Measurements from ENCODE around the gene PATJ. TPM values are rescaled to one million over a fixed set of nuclear protein-coding genes. Genes with fewer than 3 reads are reported as not detected.

Gene PATJ
- total and polyA plus RNA-seq, 5 experiments from 2014 or later: 13.4 to 33.8 (median 17.5) TPM

DNA sequence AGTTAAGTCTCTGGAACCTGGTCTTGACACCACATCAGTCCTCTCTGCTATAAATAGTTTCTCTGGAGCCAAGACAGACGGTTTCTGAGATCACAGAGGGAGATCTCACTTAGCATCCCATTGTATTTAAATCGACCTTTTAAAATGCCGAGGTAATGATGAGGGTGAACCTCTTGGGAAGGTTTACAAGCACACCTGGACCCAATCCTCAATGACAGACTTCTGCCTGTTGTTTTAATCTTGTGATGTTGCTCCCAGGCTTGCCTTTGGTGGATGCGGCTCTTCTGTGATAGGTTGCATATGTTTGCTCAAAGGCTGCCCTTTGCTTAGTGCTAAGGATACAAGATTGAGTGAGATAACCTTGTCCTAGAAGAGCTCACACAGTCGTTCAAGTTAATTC is 347.7 kb downstream of the PATJ start:
- no peak overlapping the region for H3K4me3 Mint-ChIP-seq
- H3K27ac Mint-ChIP-seq: no peak overlapping the region
- peaks cover 9 to 63% (median 46%) of the 10 kb centered on the region in 3 donors for H3K36me3 Mint-ChIP-seq
- POLR2A ChIA-PET: no interaction called here
- no peaks in the 10 kb centered on the region for H3K27me3 Mint-ChIP-seq
- ATAC-seq: no peak
- no peaks in the 10 kb centered on the region for H3K9me3 Mint-ChIP-seq
- no peaks in the 10 kb centered on the region for H3K4me1 Mint-ChIP-seq
- DNase-seq: no peak

- Mint-ChIP-seq H3K4me3 (no peak overlapping the region), H3K9me3 (peaks cover 0 to under 1% (median 0%) of the 10 kb centered on the region in 9 donors), H3K27ac (no peak overlapping the region), H3K4me1 (no peaks in the 10 kb centered on the region), H3K27me3 (no peaks in the 10 kb centered on the region), H3K36me3 (peaks cover 14 to 58% (median 43%) of the 10 kb centered on the region in 3 donors)
- DNase-seq (no peak), ATAC-seq (no peak)
- POLR2A ChIA-PET: no interaction called here
Measured at GRCh38 chr1:62092110-62092509, 349.8 kb downstream of the PATJ start.

DNA sequence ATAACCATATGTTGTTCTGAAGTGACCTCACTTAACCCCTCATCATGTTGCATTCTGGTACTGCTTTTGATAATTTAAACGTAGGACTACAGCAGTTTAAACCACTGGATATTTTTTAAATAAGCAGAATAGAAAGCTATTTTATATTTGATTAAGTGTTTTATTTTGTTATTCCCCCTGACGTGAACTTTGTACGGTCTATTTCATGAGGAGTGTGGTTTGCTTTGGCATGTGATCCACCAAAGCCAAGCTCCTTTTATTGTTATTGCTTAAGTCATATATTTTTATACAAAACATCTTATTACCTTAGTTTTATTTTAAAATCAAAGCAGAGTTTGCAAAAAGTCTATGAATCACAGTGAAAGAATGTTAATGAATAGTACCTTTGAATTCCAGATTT is 351.0 kb downstream of the PATJ start:
- Mint-ChIP-seq H3K9me3 (peaks cover 0 to 5% (median 0%) of the 10 kb centered on the region in 9 donors), H3K4me3 (no peak overlapping the region), H3K36me3 (peaks cover 15 to 50% (median 42%) of the 10 kb centered on the region in 3 donors), H3K4me1 (no peaks in the 10 kb centered on the region), H3K27me3 (no peaks in the 10 kb centered on the region), H3K27ac (no peak overlapping the region)
- no peak for ATAC-seq
- no peak for DNase-seq
- POLR2A ChIA-PET: no interaction called here

- no peaks in the 10 kb centered on the region for H3K4me1 Mint-ChIP-seq
- H3K27ac Mint-ChIP-seq: no peak overlapping the region
- H3K4me3 Mint-ChIP-seq: no peak overlapping the region
- no peak for DNase-seq
- POLR2A ChIA-PET: no interaction called here
- ATAC-seq: no peak
- peaks cover 0 to 14% (median 3%) of the 10 kb centered on the region in 9 donors for H3K9me3 Mint-ChIP-seq
- peaks cover 25 to 50% (median 47%) of the 10 kb centered on the region in 3 donors for H3K36me3 Mint-ChIP-seq
- H3K27me3 Mint-ChIP-seq: no peaks in the 10 kb centered on the region
Measured at GRCh38 chr1:62097464-62097863, 355.2 kb downstream of the PATJ start.

DNA sequence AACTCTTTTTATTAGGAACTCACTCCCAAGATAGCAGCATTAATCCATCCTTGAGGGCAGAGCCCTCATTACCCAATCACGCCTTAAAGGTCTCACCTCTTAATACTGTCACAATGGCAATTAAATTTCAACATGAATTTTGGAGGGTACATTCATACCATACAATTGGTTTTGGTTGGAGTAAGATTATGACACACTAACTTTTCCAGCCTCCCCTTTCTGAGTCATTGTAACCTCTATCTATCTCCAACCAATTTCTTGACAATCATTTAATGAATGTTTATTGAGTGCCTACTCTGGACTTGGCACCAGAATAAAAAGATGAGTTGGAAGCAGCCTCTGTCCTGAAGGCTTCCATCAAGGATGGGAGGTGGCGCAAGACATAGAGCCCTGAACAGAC is 358.2 kb downstream of the PATJ start:
- ATAC-seq (no peak), DNase-seq (no peak)
- H3K27me3 Mint-ChIP-seq: no peaks in the 10 kb centered on the region
- peaks cover 0 to 14% (median 3%) of the 10 kb centered on the region in 9 donors for H3K9me3 Mint-ChIP-seq
- POLR2A ChIA-PET: no interaction called here
- H3K27ac Mint-ChIP-seq: no peak overlapping the region
- H3K36me3 Mint-ChIP-seq: peaks cover 25 to 42% (median 38%) of the 10 kb centered on the region in 3 donors
- H3K4me3 Mint-ChIP-seq: peak overlapping the region in 1 of 10 donors; percentile 43
- H3K4me1 Mint-ChIP-seq: no peaks in the 10 kb centered on the region

GRCh38 chr1:62103846-62104245 is 361.6 kb downstream of the PATJ start:
- Mint-ChIP-seq H3K27ac (no peak overlapping the region), H3K4me1 (no peaks in the 10 kb centered on the region), H3K36me3 (peaks cover 11 to 23% (median 21%) of the 10 kb centered on the region in 3 donors), H3K27me3 (no peaks in the 10 kb centered on the region), H3K4me3 (no peak overlapping the region), H3K9me3 (peaks cover 0 to 14% (median 0%) of the 10 kb centered on the region in 9 donors)
- POLR2A ChIA-PET: no interaction called here
- no peak for DNase-seq
- ATAC-seq: no peak

DNA sequence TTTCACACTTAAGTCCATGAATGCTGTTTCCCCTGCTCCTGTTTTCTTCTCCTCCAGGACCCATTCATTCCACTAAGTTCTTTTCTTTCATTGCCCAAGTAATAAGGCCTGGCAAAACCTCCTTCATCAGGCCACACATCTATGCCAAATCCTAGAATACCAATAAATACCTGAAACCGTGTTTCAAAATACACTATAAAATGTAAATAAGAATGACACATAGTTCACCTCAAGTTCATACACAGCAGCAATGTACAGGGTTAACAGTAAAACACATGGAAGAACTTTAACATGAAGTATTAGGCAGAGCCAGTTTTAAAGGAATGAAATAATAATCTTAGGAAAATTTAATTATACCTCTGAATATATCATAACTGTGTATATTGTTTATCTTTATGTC is 365.6 kb downstream of the PATJ start:
- Mint-ChIP-seq H3K9me3 (no peaks in the 10 kb centered on the region), H3K4me1 (no peaks in the 10 kb centered on the region), H3K27ac (peak overlapping the region in 1 of 10 donors; percentile 34), H3K4me3 (no peak overlapping the region), H3K27me3 (no peaks in the 10 kb centered on the region), H3K36me3 (peaks cover 0 to 21% (median 3%) of the 10 kb centered on the region in 3 donors)
- DNase-seq (no peak), ATAC-seq (no peak)
- POLR2A ChIA-PET: no interaction called here

- peaks cover 0 to 27% (median 11%) of the 10 kb centered on the region in 3 donors for H3K36me3 Mint-ChIP-seq
- POLR2A ChIA-PET: no interaction called here
- no peak overlapping the region for H3K27ac Mint-ChIP-seq
- H3K9me3 Mint-ChIP-seq: no peaks in the 10 kb centered on the region
- H3K27me3 Mint-ChIP-seq: no peaks in the 10 kb centered on the region
- DNase-seq (no peak), ATAC-seq (no peak)
- no peaks in the 10 kb centered on the region for H3K4me1 Mint-ChIP-seq
- H3K4me3 Mint-ChIP-seq: no peak overlapping the region
Measured at GRCh38 chr1:62109124-62109523, 366.8 kb downstream of the PATJ start.

DNA sequence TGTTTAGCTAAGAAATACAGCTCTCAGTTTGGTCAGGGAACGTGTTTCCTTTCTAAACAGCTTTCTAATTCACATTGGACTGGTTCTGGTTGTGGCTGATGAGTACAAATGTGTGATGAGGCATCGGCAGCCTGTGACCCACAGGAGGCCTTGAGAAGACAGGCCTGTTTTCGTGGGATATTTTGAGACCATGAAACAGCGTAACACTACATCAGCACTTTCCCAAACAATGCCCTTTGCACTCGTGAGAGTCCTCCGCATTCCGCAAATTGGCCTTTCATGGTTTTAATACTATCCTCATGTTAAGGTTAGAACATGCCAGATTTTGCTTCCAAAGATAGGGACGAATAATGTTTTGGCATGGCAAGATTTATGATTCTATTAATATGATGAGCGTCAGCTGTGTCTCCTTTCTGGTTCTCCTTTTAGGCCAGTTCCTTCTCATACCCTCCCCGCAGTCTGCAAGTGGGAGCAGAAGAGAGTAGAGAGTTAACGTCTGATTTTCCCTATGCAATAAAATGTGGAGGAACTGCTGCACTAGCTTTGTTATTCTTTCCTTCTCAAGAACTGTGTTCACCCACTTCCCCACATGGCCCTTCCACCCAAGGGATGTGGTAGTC is 368.0 kb downstream of the PATJ start:
- H3K9me3 Mint-ChIP-seq: no peaks in the 10 kb centered on the region
- no peak for ATAC-seq
- no peaks in the 10 kb centered on the region for H3K27me3 Mint-ChIP-seq
- POLR2A ChIA-PET: no interaction called here
- no peak for DNase-seq
- H3K4me1 Mint-ChIP-seq: no peaks in the 10 kb centered on the region
- peaks cover 0 to 33% (median 14%) of the 10 kb centered on the region in 3 donors for H3K36me3 Mint-ChIP-seq
- no peak overlapping the region for H3K4me3 Mint-ChIP-seq
- peak overlapping the region in 1 of 10 donors; percentile 65 for H3K27ac Mint-ChIP-seq

GRCh38 chr1:62111084-62111483 is 368.8 kb downstream of the PATJ start:
- Mint-ChIP-seq H3K27me3 (no peaks in the 10 kb centered on the region), H3K9me3 (no peaks in the 10 kb centered on the region), H3K4me1 (no peaks in the 10 kb centered on the region), H3K4me3 (no peak overlapping the region), H3K36me3 (peaks cover 2 to 34% (median 16%) of the 10 kb centered on the region in 3 donors), H3K27ac (peak overlapping the region in 1 of 10 donors; percentile 65)
- no peak for ATAC-seq
- no peak for DNase-seq
- POLR2A ChIA-PET: no interaction called here

DNA sequence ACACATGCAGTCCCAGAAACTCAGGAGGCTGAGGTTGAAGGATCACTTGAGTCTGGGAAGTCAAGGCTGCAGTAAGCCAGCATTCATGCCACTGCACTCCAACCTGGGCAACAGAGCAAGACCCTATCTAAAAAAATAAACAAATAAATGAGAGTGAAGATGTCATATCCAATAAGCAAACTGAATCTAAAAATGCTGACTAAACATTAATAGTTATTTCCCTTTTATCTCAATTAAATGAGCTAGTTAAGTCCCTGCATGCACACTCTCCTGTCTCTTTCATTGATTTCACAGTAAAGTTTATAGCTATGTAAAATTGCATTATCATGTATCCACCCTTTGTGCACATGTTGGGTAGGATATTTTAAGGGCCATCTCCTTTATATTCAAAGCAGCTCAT is 371.2 kb downstream of the PATJ start:
- Mint-ChIP-seq H3K4me1 (no peaks in the 10 kb centered on the region), H3K4me3 (no peak overlapping the region), H3K27ac (no peak overlapping the region), H3K9me3 (no peaks in the 10 kb centered on the region), H3K36me3 (peaks cover 15 to 53% (median 32%) of the 10 kb centered on the region in 3 donors), H3K27me3 (no peaks in the 10 kb centered on the region)
- POLR2A ChIA-PET: no interaction called here
- DNase-seq (no peak), ATAC-seq (no peak)

DNA sequence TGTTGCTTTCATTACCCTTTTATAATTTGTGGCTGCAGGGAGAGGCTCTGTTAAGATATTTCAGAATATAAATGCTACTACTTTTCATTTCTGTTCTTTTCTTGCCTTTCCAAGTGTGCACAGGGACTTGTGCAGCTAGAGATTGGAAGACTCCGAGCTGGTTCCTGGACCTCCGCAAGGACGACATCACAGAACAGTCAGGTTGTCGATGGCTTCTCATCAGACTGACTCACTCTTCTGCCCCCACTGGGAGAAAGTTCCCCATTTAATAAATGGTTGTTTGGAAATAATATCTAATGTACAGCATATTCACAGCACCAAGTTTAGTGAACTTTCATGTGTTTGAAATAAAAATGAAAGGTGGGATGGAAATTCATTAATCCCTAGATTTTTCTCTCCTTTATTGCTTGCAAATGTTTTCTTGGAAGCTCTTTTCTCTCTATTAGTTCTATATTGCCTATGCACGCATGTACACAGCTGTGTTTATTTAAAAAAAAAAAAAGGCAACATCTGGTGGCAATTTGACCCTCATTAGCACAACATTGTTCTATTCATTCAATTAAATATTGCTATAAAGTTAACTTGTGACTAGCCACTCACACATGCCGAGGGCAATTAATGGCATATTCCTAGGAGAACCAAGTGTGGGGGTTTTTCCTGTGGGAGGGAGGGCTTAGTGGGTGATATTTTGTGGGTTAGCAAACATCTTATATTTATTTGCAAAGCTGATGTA is 374.9 kb downstream of the PATJ start:
- H3K27me3 Mint-ChIP-seq: no peaks in the 10 kb centered on the region
- no peak for DNase-seq
- no peaks in the 10 kb centered on the region for H3K9me3 Mint-ChIP-seq
- no peak overlapping the region for H3K27ac Mint-ChIP-seq
- POLR2A ChIA-PET: no interaction called here
- H3K4me3 Mint-ChIP-seq: no peak overlapping the region
- ATAC-seq: no peak
- H3K36me3 Mint-ChIP-seq: peaks cover 15 to 56% (median 32%) of the 10 kb centered on the region in 3 donors
- H3K4me1 Mint-ChIP-seq: no peaks in the 10 kb centered on the region

GRCh38 chr1:62126579-62127290 is 384.5 kb downstream of the PATJ start:
- ATAC-seq (no peak), DNase-seq (no peak)
- Mint-ChIP-seq H3K36me3 (peaks cover 0 to 53% (median 15%) of the 10 kb centered on the region in 3 donors), H3K27me3 (no peaks in the 10 kb centered on the region), H3K9me3 (no peaks in the 10 kb centered on the region), H3K27ac (peak overlapping the region in 2 of 10 donors; percentile 43 to 55), H3K4me3 (no peak overlapping the region), H3K4me1 (no peaks in the 10 kb centered on the region)
- POLR2A ChIA-PET: no interaction called here
